Hepatocyte (in vitro differentiated cells): ENCODE results near the gene PLA2G3.

Source experiments
- CTCF ChIP-seq: fragments of 200-600 bp; sonication (generic); IDR thresholded peaks from 2 replicates; pipeline ENCODE4 v1.5.1; 2016; ENCODE audit warnings: antibody characterized with exemption, mild to moderate bottlenecking; ENCODE audit not compliant: poor library complexity
- EZH2 ChIP-seq: fragments of 200-600 bp; sonication (generic); IDR thresholded peaks from 2 replicates; pipeline ENCODE4 v1.6.1; 2016; ENCODE audit warnings: antibody characterized with exemption, mild to moderate bottlenecking, borderline replicate concordance

DNA sequence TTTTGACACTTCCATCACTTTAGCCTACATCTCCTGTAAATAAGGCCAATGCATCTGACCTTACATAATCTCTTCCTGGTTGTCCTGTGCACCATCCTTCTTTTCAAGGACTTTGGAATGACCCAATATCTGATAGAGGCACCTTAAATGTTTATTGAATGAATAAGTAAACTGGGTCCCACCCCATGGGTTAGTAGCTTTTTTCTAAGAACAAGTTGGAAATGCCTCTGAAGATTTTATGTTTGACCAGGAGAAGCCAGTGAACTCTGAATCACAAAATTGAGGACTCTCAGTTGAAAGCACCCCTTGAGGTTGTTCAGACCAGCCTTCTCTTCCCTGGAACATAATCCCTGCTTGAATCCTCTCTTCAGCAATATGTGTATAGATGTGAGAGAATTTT, 21.1 kb upstream of the PLA2G3 start:
- no peak for TF ChIP-seq CTCF
- TF ChIP-seq EZH2, result no peak
